Measurements from ENCODE around the gene SMYD3.
A peak's percentile ranks its signal among the peaks of the same experiment; 100 is the strongest.

Gene SMYD3

DNA sequence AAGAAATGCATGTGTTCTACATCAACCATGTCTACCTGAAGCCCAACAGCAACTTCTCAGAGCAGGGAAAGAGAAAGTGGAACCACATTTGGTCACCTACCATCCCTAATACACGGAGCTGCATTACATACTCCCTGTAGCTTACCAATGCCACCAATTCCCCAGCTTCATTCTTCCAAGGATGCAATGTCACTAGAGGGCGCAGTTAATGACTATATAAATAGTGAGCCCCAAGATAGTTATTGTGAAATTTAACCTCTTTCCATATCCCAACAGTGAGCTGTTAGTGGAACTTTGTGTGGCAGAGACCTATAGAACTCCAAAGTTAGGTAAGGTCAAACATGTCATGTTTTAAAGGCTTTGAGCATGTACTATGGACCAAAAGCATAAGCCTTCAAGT lies 618.3 kb downstream of the SMYD3 start:
- H2AFZ ChIP-seq (ENCODE audit: low read length): no peak overlapping the region
- no peaks in the 10 kb centered on the region for H3K27me3 ChIP-seq (ENCODE audit: insufficient read depth, low read length, poor library complexity, severe bottlenecking)
- no peaks in the 10 kb centered on the region for H3F3A ChIP-seq (ENCODE audit: low read depth)
- no peaks in the 10 kb centered on the region for H3K4me1 ChIP-seq (ENCODE audit: insufficient read depth, low read length, poor library complexity, severe bottlenecking)
- no peaks in the 10 kb centered on the region for H3K9me2 ChIP-seq (replicated peaks; ENCODE audit: low read depth, low read length)
- H3K79me2 ChIP-seq (ENCODE audit: insufficient read depth, low read length): no peaks in the 10 kb centered on the region
- no peak overlapping the region for H3K9ac ChIP-seq (ENCODE audit: low read depth, low read length, poor library complexity, severe bottlenecking)
- TF ChIP-seq CTCF (conservative IDR thresholded peaks at IDR 0.05; ENCODE audit: low read length): peak; percentile 78
- TF ChIP-seq EZH2phosphoT487 (IDR thresholded peaks at IDR 0.05; ENCODE audit: borderline replicate concordance): no peak
- H4K20me1 ChIP-seq (ENCODE audit: insufficient read depth, low read length, poor library complexity, severe bottlenecking): no peaks in the 10 kb centered on the region
- H3K36me3 ChIP-seq (ENCODE audit: insufficient read depth, low read length): no peaks in the 10 kb centered on the region
- peaks cover 3% of the 10 kb centered on the region; the same call in 1 of the 2 replicates for H3K9me3 ChIP-seq (ENCODE audit: insufficient read depth, low read depth, low read length)
- H3K4me3 ChIP-seq (ENCODE audit: low read length, poor library complexity, severe bottlenecking): no peak overlapping the region
- no peak overlapping the region for H3K4me2 ChIP-seq (ENCODE audit: low read depth, low read length, poor library complexity, severe bottlenecking)

- H3K4me3 ChIP-seq (ENCODE audit: low read length, poor library complexity, severe bottlenecking): no peak overlapping the region
- no peaks in the 10 kb centered on the region for H3K27me3 ChIP-seq (ENCODE audit: insufficient read depth, low read length, poor library complexity, severe bottlenecking)
- no peaks in the 10 kb centered on the region for H3K4me1 ChIP-seq (ENCODE audit: insufficient read depth, low read length, poor library complexity, severe bottlenecking)
- no peaks in the 10 kb centered on the region for H4K20me1 ChIP-seq (ENCODE audit: insufficient read depth, low read length, poor library complexity, severe bottlenecking)
- no peaks in the 10 kb centered on the region for H3F3A ChIP-seq (ENCODE audit: low read depth)
- H3K9me2 ChIP-seq (replicated peaks; ENCODE audit: low read depth, low read length): no peaks in the 10 kb centered on the region
- H3K79me2 ChIP-seq (ENCODE audit: insufficient read depth, low read length): no peaks in the 10 kb centered on the region
- no peak overlapping the region for H3K4me2 ChIP-seq (ENCODE audit: low read depth, low read length, poor library complexity, severe bottlenecking)
- no peak overlapping the region for H3K9ac ChIP-seq (ENCODE audit: low read depth, low read length, poor library complexity, severe bottlenecking)
- no peaks in the 10 kb centered on the region for H3K9me3 ChIP-seq (ENCODE audit: insufficient read depth, low read depth, low read length)
- TF ChIP-seq CTCF (conservative IDR thresholded peaks at IDR 0.05; ENCODE audit: low read length) (no peak), EZH2phosphoT487 (IDR thresholded peaks at IDR 0.05; ENCODE audit: borderline replicate concordance) (no peak)
- no peak overlapping the region for H2AFZ ChIP-seq (ENCODE audit: low read length)
- H3K36me3 ChIP-seq (ENCODE audit: insufficient read depth, low read length): no peaks in the 10 kb centered on the region
Measured at GRCh38 chr1:245887829-245888228, 619.2 kb downstream of the SMYD3 start.

- Histone ChIP-seq H3K36me3 (ENCODE audit: insufficient read depth, low read length) (no peaks in the 10 kb centered on the region), H3K9me3 (ENCODE audit: insufficient read depth, low read depth, low read length) (no peaks in the 10 kb centered on the region), H3K4me2 (ENCODE audit: low read depth, low read length, poor library complexity, severe bottlenecking) (no peak overlapping the region), H3F3A (ENCODE audit: low read depth) (no peaks in the 10 kb centered on the region), H3K4me3 (ENCODE audit: low read length, poor library complexity, severe bottlenecking) (no peak overlapping the region), H3K27me3 (ENCODE audit: insufficient read depth, low read length, poor library complexity, severe bottlenecking) (no peaks in the 10 kb centered on the region), H4K20me1 (ENCODE audit: insufficient read depth, low read length, poor library complexity, severe bottlenecking) (no peaks in the 10 kb centered on the region), H3K9me2 (replicated peaks; ENCODE audit: low read depth, low read length) (no peaks in the 10 kb centered on the region), H3K9ac (ENCODE audit: low read depth, low read length, poor library complexity, severe bottlenecking) (no peak overlapping the region), H3K4me1 (ENCODE audit: insufficient read depth, low read length, poor library complexity, severe bottlenecking) (peaks cover 11% of the 10 kb centered on the region), H2AFZ (ENCODE audit: low read length) (no peak overlapping the region), H3K79me2 (ENCODE audit: insufficient read depth, low read length) (no peaks in the 10 kb centered on the region)
- TF ChIP-seq EZH2phosphoT487 (IDR thresholded peaks at IDR 0.05; ENCODE audit: borderline replicate concordance) (no peak), CTCF (conservative IDR thresholded peaks at IDR 0.05; ENCODE audit: low read length) (no peak)
Measured at GRCh38 chr1:245881767-245882391, 625.2 kb downstream of the SMYD3 start.

Measured in Loucy (cell line).